SK-N-SH treated with all-trans-retinoic acid at 6 μM for 48 hours (cell line): ENCODE data around the gene KCNC3.

Source experiments
- ATAC-seq: fragments of 200-7000 bp; cut with Tn5 transposase; 3 replicates; pipeline ENCODE4 v1.9.1; 2020; ENCODE audit warnings: mild to moderate bottlenecking, moderate library complexity
- BACH2 ChIP-seq: fragments of 250-450 bp; sonication (Bioruptor Pico); IDR thresholded peaks from 2 replicates; pipeline ENCODE4 v1.9.0; 2021; ENCODE audit warnings: mild to moderate bottlenecking, borderline replicate concordance
- CREB5 ChIP-seq: fragments of 250-450 bp; sonication (Bioruptor Pico); IDR thresholded peaks from 2 replicates; pipeline ENCODE4 v1.5.1; 2020; ENCODE audit warnings: low read depth, mild to moderate bottlenecking, moderate library complexity
- CSRNP3 ChIP-seq: fragments of 250-450 bp; sonication (Bioruptor Pico); IDR thresholded peaks from 2 replicates; pipeline ENCODE4 v1.5.1; 2021; ENCODE audit warnings: mild to moderate bottlenecking, moderate library complexity
- ESRRG ChIP-seq: fragments of 250-450 bp; sonication (Bioruptor Pico); IDR thresholded peaks from 2 replicates; pipeline ENCODE4 v1.6.1; 2021; ENCODE audit warnings: mild to moderate bottlenecking
- ISL1 ChIP-seq: fragments of 250-450 bp; sonication (Bioruptor Pico); IDR thresholded peaks from 2 replicates; pipeline ENCODE4 v2.1.2; 2022; ENCODE audit warnings: mild to moderate bottlenecking, moderate library complexity
- OSR1 ChIP-seq: fragments of 250-450 bp; sonication (Bioruptor Pico); IDR thresholded peaks from 2 replicates; pipeline ENCODE4 v1.8.0; 2022; ENCODE audit warnings: moderate library complexity, mild to moderate bottlenecking, inconsistent platforms
- PATZ1 ChIP-seq: fragments of 250-450 bp; sonication (Bioruptor Pico); IDR thresholded peaks from 2 replicates; pipeline ENCODE4 v1.8.0; 2020; ENCODE audit warnings: mild to moderate bottlenecking, moderate library complexity, borderline replicate concordance
- POU6F1 ChIP-seq: fragments of 250-450 bp; sonication (Bioruptor Pico); IDR thresholded peaks from 2 replicates; pipeline ENCODE4 v1.8.0; 2021; ENCODE audit warnings: low read depth, mild to moderate bottlenecking, moderate library complexity, borderline replicate concordance
- PPARA ChIP-seq: fragments of 250-450 bp; sonication (Bioruptor Pico); IDR thresholded peaks from 2 replicates; pipeline ENCODE4 v1.5.0; 2020; ENCODE audit warnings: mild to moderate bottlenecking, borderline replicate concordance
- RARB ChIP-seq: fragments of 250-450 bp; sonication (Bioruptor Pico); IDR thresholded peaks from 2 replicates; pipeline ENCODE4 v1.8.0; 2021; ENCODE audit warnings: mild to moderate bottlenecking, moderate library complexity
- SNAI2 ChIP-seq: fragments of 250-450 bp; sonication (Bioruptor Pico); IDR thresholded peaks from 2 replicates; pipeline ENCODE4 v1.5.0; 2020; ENCODE audit warnings: mild to moderate bottlenecking, moderate library complexity
- TCF4 ChIP-seq: fragments of 250-450 bp; sonication (Bioruptor Pico); IDR thresholded peaks from 2 replicates; pipeline ENCODE4 v1.8.0; 2021; ENCODE audit warnings: mild to moderate bottlenecking, moderate library complexity, borderline replicate concordance
- TOX ChIP-seq: fragments of 250-450 bp; sonication (Bioruptor Pico); IDR thresholded peaks from 2 replicates; pipeline ENCODE4 v1.8.0; 2021; ENCODE audit warnings: mild to moderate bottlenecking, moderate library complexity, borderline replicate concordance
- TSHZ2 ChIP-seq: fragments of 250-450 bp; sonication (Bioruptor Pico); IDR thresholded peaks from 2 replicates; pipeline ENCODE4 v1.5.0; 2020; ENCODE audit warnings: mild to moderate bottlenecking, moderate library complexity
- ZC3H10 ChIP-seq: fragments of 250-450 bp; sonication (Bioruptor Pico); IDR thresholded peaks from 2 replicates; pipeline ENCODE4 v1.5.1; 2021; ENCODE audit warnings: mild to moderate bottlenecking, moderate library complexity
- ZFP3 ChIP-seq: fragments of 250-450 bp; sonication (Bioruptor Pico); IDR thresholded peaks from 2 replicates; pipeline ENCODE4 v1.5.0; 2020; ENCODE audit warnings: mild to moderate bottlenecking, moderate library complexity
- ZFP30 ChIP-seq: fragments of 450-650 bp; formaldehyde crosslinking; IDR thresholded peaks from 2 replicates; pipeline ENCODE4 v1.5.0; 2022; ENCODE audit warnings: mild to moderate bottlenecking, moderate library complexity
- ZNF70 ChIP-seq: fragments of 450-650 bp; formaldehyde crosslinking; IDR thresholded peaks from 2 replicates; pipeline ENCODE4 v1.5.0; 2020; ENCODE audit warnings: mild to moderate bottlenecking, moderate library complexity
- ZNF8 ChIP-seq: fragments of 450-650 bp; formaldehyde crosslinking; IDR thresholded peaks from 2 replicates; pipeline ENCODE4 v1.5.0; 2020; ENCODE audit warnings: mild to moderate bottlenecking, moderate library complexity

KCNC3 gene

GRCh38 chr19:50332244-50333038, 3.3 kb upstream of the KCNC3 start:
- no peak for ATAC-seq
- no peak for TF ChIP-seq POU6F1 (CRISPR knock-in tag)
- no peak for TF ChIP-seq ZC3H10
- no peak for TF ChIP-seq ISL1 (CRISPR knock-in tag)
- no peak for TF ChIP-seq CREB5 (CRISPR knock-in tag)
- no peak for TF ChIP-seq BACH2 (CRISPR knock-in tag)
- TF ChIP-seq PPARA, result no peak
- TF ChIP-seq TCF4, result no peak
- TF ChIP-seq ZNF8 (CRISPR knock-in tag), result no peak
- TF ChIP-seq ZFP30 (CRISPR knock-in tag), result no peak
- no peak for TF ChIP-seq RARB (CRISPR knock-in tag)
- TF ChIP-seq CSRNP3 (CRISPR knock-in tag), result no peak
- TF ChIP-seq ZNF70, result no peak
- no peak for TF ChIP-seq SNAI2
- no peak for TF ChIP-seq TSHZ2

GRCh38 chr19:50331994-50332243, 2.7 kb upstream of the KCNC3 start:
- ATAC-seq, result no peak
- no peak for TF ChIP-seq ZFP30 (CRISPR knock-in tag)
- TF ChIP-seq PPARA, result no peak
- no peak for TF ChIP-seq POU6F1 (CRISPR knock-in tag)
- no peak for TF ChIP-seq PATZ1 (CRISPR knock-in tag)
- no peak for TF ChIP-seq TOX (CRISPR knock-in tag)
- no peak for TF ChIP-seq TCF4
- no peak for TF ChIP-seq OSR1 (CRISPR knock-in tag)
- TF ChIP-seq ZNF8 (CRISPR knock-in tag), result no peak
- no peak for TF ChIP-seq ESRRG (CRISPR knock-in tag)
- no peak for TF ChIP-seq ZFP3
- no peak for TF ChIP-seq ISL1 (CRISPR knock-in tag)
- no peak for TF ChIP-seq SNAI2
- TF ChIP-seq ZNF70, result no peak
- no peak for TF ChIP-seq BACH2 (CRISPR knock-in tag)
- no peak for TF ChIP-seq CSRNP3 (CRISPR knock-in tag)
- TF ChIP-seq, all 23 proteins: peak for 0
